HL-60/S4 treated with retinoic acid at 250 ng/mL for 4 days and 3 days (cell line): ENCODE measurements around the gene MARS1.

Experiments
- in situ Hi-C: fragments of 300-500 bp; cut with MboI; formaldehyde crosslinking; loops from 2 replicates; pipeline ENCODE4 v1.7.0; 2022; ENCODE audit warnings: low sequenced_read_pairs

Gene MARS1

DNA sequence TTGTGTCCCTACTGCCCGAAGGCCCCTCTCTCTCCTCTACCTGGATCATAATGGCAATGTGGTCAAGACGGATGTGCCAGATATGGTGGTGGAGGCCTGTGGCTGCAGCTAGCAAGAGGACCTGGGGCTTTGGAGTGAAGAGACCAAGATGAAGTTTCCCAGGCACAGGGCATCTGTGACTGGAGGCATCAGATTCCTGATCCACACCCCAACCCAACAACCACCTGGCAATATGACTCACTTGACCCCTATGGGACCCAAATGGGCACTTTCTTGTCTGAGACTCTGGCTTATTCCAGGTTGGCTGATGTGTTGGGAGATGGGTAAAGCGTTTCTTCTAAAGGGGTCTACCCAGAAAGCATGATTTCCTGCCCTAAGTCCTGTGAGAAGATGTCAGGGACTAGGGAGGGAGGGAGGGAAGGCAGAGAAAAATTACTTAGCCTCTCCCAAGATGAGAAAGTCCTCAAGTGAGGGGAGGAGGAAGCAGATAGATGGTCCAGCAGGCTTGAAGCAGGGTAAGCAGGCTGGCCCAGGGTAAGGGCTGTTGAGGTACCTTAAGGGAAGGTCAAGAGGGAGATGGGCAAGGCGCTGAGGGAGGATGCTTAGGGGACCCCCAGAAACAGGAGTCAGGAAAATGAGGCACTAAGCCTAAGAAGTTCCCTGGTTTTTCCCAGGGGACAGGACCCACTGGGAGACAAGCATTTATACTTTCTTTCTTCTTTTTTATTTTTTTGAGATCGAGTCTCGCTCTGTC is 31.0 kb upstream of the MARS1 start:
- in situ Hi-C loops, result loop anchor here (10.0 kb wide), 1 partner anchor 192 kb away; no protein-coding TSS in a partner anchor

GRCh38 chr12:57458665-57459054 is 29.2 kb upstream of the MARS1 start:
- in situ Hi-C loops, result loop anchor here (10.0 kb wide), 1 partner anchor 194 kb away; no protein-coding TSS in a partner anchor

DNA sequence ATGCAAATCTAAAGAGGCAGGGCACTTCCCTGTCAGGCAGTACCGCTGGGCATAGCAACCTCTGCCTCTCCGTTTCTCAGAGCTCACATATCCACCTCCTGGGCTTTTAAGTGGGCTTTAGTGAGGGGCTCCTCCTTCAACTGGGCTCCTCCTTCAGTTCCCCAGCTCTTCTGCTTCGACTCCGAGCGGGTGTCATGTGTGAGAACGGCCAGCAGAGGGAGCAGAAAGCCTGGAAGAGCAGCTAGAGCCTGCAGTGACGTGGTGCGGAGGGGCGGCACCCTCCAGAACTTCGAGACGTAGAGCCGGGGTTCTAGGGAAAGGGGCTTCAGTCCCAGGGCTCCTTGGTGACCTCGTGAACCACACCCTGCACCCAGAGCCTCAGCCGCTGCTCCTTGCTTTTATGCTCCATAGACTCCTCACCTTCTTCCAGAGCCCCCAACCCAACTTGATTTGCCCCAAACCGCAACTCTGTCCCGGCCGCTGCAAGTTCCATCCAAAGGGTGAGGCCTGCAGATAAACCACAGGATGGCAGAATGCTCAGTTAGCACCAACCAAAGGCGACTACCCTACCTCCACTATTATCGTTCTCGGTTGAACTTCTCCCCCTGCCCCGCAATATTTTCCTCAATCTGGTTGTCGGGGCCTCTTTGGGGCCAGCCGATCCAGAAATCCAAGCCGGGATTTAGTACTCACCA is 28.7 kb upstream of the MARS1 start:
- in situ Hi-C loops, result loop anchor here (10.0 kb wide), 1 partner anchor 194 kb away; no protein-coding TSS in a partner anchor

DNA sequence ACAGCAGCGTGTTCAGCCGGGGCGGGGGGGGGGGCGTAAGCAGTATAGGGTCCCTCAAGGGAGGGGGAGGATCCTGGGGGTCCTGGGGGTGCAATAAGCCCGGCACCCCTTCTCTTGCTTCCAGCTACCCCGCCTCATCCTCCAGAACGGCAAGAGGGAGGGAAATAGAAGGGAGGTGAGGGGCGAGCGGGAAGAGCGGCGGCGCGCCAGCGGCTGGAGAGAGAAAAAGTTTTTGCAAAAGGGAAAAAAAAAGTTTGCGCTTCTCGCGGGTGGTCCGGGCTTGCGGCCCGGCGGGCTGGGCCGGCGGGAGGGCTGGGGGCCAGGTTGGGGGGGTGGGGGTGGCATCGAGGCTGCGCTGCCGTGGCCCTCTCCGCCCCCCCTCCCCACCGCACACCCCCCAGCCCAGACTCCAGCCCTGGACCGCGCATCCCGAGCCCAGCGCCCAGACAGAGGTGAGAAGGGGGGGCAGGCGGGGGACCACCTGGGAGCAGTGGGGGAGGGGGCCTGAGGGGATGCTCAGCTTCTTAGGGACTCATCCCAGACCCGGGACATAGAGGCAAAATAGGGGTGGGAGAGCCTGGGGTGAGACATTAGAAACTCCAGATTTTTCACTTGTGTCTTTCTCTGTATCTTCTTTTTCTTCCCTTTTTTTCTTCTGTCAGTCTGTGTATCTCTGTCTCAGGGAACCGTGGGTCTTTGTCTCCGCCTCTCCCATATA is 28.0 kb upstream of the MARS1 start, which contains the start of gene GLI1:
GLI1 (plus strand) TSS at position 36 of the 718 bp plus-strand sequence. CDS start 3,907 bp downstream, outside the sequence.
- in situ Hi-C loops, result loop anchor here (10.0 kb wide), 1 partner anchor 195 kb away; no protein-coding TSS in a partner anchor

DNA sequence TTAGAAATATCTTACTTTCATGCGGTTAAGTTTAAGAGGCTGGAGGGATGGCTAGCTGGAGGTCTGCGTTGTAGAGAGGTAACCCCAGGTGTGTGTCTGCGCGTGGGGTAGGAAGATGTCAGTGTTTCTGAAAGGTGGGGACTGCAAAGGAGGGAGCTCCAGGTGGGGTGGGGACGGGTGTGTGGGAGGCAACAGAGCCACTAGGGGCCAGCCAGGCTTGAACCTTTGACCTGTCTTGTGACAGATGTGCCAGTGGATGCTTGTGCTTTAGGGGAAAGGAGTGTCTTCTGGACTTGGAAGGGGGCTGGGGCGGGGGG is 27.4 kb upstream of the MARS1 start:
- in situ Hi-C loops, result no loop called here

DNA sequence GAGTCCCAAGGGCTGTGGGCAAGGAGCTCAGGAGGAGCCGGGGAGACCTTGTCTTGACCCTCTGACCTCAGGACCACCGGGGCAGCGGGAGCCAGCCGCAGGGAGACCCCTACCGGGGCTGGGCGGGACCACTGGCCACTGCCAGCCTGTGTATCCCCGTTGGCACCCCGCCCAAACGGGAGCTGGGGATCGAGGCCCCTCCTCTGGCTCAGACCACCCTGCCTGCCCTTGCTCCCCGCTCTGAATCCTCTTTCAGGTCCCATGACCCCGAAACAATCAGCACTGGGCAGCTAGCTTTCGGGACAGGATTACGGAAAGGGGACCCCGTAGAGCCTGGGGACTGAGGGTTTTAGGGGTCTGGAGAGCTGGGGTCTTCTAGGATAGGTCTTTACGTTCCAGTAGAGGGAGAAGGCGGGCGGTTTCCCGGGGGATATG is 27.0 kb upstream of the MARS1 start:
- in situ Hi-C loops, result no loop called here

GRCh38 chr12:57461276-57461916 is 26.5 kb upstream of the MARS1 start:
- in situ Hi-C loops, result no loop called here

GRCh38 chr12:57461917-57462250 is 26.0 kb upstream of the MARS1 start:
- in situ Hi-C loops, result no loop called here

DNA sequence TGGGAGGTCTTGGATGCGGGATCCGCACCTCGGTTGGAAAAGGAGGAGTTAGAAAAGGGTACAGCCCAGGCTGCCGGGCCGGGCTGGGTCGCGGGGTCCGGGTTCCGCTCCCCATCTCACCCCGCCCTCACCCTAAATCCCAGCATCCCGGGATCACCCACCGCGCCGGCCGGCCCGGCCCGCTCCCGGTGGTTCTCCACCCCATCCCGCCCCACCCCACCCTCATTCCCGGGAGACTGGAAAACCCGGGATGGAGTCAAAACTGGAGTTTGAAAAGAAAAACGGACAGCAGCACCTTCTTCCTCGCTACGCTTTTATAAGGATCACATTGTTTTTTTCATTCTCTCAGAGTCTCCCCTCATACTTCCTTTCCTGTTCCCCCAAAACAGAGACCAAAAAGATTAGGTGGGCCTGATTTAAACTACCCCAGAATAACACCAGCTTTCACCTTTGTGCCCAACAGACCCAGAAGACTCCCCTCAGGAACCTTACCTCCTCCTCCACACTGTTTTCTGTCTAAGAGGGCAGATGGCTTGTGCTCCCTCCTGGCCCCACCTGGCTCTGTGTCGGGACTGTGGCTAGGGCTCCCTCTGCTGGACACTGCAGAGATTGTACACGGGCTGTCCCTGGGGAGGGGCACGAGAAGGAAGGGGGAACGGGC is 25.5 kb upstream of the MARS1 start:
- in situ Hi-C loops, result no loop called here

- in situ Hi-C loops, result no loop called here
Observed at GRCh38 chr12:57462912-57463253, 25.0 kb upstream of the MARS1 start.

DNA sequence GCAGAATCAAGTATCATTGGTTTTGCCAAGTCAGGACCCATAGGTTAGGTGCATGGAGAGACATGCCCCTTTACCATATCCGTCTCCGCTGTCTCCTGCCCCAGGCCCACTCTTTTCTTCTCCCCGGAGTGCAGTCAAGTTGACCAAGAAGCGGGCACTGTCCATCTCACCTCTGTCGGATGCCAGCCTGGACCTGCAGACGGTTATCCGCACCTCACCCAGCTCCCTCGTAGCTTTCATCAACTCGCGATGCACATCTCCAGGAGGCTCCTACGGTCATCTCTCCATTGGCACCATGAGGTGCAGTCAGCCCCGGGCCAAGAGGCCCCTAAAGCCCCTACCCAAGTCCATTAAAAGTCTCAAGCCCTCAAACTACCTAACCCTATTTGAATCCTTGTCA is 23.3 kb upstream of the MARS1 start:
- in situ Hi-C loops, result no loop called here

GRCh38 chr12:57465030-57465746 is 22.7 kb upstream of the MARS1 start:
- in situ Hi-C loops, result no loop called here

DNA sequence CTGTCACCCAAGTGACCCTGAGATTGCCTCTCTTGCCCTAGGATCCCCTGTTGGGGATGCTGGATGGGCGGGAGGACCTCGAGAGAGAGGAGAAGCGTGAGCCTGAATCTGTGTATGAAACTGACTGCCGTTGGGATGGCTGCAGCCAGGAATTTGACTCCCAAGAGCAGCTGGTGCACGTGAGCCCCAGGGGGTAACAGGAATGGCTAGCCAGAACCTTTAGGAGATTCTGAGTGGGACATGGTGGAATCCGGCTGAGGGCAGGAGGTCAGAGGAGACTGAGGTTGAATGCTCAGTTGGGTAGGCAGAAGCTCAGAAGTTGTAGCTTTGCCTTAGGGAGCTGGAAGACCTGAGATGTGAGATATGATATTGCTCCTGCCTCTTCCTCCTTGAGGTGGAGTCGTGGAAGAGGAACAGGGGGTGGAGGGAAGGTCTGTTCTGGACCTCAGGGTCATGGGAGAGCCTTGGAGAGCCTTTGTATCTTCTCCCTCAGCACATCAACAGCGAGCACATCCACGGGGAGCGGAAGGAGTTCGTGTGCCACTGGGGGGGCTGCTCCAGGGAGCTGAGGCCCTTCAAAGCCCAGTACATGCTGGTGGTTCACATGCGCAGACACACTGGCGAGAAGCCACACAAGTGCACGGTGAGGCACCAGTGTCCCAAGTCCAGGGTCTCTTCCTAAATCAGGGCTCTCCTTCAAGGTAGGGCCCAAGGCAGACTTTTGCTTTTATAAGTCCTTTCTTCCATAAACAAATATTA is 21.9 kb upstream of the MARS1 start:
- in situ Hi-C loops, result no loop called here

DNA sequence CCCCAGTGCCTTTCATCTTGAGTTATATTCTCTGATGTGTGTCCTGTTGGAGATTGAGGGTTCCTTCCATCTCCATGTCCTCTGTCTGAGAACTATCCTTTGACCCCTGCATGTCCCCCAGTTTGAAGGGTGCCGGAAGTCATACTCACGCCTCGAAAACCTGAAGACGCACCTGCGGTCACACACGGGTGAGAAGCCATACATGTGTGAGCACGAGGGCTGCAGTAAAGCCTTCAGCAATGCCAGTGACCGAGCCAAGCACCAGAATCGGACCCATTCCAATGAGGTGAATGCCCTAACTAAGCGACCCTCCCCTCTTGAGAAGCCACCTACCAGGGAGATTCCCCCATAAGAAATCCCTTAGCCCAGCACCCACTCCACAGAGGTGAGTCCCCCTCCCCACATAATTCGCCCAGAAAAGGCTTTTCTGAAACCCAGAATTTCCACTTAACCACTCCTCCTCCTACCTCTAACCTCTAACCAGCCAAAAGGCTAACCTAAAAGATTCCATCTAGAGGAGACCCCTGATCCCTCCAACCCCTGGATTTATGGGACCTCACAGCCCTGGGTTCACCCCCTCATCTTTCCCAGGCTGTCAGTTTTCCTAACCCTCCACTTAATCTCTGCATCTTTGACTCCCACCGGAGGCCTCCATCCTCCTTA is 20.5 kb upstream of the MARS1 start:
- in situ Hi-C loops, result no loop called here

- in situ Hi-C loops, result no loop called here
Observed at GRCh38 chr12:57467915-57468314, 20.0 kb upstream of the MARS1 start.

DNA sequence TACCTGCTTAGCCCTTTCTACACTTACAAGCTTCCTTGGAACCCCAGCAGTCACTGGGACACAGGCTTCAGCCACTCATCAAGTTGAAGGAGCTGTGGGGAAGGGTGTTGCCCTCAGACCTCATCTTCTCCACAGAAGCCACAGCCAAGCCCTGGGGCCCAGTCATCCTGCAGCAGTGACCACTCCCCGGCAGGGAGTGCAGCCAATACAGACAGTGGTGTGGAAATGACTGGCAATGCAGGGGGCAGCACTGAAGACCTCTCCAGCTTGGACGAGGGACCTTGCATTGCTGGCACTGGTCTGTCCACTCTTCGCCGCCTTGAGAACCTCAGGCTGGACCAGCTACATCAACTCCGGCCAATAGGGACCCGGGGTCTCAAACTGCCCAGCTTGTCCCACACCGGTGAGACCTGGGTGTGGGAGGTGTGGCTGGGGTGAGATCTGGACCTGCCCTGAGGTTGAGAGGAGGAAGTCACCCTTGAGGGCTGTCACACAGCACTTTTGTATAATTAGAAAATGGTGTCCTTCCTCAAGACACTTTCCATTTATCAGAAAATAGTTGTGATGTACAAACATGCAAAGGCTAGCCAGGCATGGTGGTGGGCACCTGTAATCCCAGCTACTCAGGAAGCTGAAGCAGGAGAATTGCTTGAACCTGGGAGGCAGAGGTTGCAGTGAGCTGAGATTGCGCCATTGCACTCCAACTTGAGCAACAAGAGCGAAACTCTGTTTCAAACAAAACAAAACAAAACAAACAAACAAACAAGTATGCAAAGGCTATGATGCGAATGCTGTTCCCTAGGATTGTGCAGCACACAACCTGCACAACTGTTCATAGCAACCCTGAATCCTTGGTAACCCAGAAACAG is 18.3 kb upstream of the MARS1 start:
- in situ Hi-C loops, result no loop called here

DNA sequence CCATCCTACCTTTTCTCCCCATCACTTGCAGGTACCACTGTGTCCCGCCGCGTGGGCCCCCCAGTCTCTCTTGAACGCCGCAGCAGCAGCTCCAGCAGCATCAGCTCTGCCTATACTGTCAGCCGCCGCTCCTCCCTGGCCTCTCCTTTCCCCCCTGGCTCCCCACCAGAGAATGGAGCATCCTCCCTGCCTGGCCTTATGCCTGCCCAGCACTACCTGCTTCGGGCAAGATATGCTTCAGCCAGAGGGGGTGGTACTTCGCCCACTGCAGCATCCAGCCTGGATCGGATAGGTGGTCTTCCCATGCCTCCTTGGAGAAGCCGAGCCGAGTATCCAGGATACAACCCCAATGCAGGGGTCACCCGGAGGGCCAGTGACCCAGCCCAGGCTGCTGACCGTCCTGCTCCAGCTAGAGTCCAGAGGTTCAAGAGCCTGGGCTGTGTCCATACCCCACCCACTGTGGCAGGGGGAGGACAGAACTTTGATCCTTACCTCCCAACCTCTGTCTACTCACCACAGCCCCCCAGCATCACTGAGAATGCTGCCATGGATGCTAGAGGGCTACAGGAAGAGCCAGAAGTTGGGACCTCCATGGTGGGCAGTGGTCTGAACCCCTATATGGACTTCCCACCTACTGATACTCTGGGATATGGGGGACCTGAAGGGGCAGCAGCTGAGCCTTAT is 17.4 kb upstream of the MARS1 start:
- in situ Hi-C loops, result no loop called here
